Smooth muscle cell of bladder (primary cell): ENCODE measurements around the gene NCKIPSD. TPM values are rescaled to one million over a fixed set of nuclear protein-coding genes. Genes with fewer than 3 reads are reported as not detected.

Experiments used
- total RNA-seq: library from RNA; depleted of rRNA; stranded (reverse); fragments of >200 nt; gene quantifications from 2 replicates; pipeline ENCODE4 v1.2.3, GENCODE V29; 2014

The NCKIPSD gene
- total RNA-seq, result 9.1 and 9.2 TPM in 2 replicates

GRCh38 chr3:48685603-48686511 lies at the start of gene NCKIPSD:
NCKIPSD (minus strand) TSS chr3:48685915; CDS start chr3:48685807, 108 bp downstream.

DNA sequence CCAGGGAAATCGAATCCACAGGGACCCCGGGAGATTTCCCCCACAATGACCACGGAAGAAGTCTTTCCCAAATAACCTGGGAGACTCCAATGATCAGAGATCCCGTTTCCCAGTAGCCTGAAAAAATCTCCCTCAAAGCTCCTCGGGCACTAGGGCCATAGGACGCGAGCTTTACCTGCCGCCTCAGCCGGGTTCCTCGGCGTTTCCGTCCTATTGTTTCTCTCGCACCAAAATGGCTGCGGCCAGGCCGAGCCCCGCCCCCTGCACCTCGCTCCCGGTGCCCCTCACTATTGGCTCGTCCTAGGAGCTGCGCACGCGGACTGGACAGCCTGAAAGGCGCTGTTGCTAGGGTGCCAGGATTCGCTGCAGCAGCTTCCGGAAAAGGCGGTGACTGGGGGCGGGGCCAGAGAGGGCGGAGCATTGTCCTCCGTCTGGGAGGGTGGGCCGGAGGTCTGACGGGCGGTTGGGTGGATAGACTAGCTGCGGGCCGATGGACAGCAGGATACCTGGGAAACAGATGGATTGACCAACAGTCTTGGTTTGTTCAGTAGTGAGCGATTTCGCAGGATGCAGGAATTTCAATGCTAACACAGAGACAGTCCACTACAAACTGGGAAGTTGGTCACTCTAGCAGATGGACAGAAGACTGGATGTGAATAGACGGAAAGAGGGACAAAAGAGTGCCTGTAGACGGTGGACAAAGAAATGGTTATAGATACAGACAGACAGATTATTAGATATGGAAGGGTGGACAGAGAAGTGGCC lies 31.4 kb upstream of the NCKIPSD start, which contains the start of gene IP6K2:
TSS of gene IP6K2 (minus strand) at position 240 of the 765 bp plus-strand sequence. CDS start 21,930 bp downstream, outside the sequence.

DNA sequence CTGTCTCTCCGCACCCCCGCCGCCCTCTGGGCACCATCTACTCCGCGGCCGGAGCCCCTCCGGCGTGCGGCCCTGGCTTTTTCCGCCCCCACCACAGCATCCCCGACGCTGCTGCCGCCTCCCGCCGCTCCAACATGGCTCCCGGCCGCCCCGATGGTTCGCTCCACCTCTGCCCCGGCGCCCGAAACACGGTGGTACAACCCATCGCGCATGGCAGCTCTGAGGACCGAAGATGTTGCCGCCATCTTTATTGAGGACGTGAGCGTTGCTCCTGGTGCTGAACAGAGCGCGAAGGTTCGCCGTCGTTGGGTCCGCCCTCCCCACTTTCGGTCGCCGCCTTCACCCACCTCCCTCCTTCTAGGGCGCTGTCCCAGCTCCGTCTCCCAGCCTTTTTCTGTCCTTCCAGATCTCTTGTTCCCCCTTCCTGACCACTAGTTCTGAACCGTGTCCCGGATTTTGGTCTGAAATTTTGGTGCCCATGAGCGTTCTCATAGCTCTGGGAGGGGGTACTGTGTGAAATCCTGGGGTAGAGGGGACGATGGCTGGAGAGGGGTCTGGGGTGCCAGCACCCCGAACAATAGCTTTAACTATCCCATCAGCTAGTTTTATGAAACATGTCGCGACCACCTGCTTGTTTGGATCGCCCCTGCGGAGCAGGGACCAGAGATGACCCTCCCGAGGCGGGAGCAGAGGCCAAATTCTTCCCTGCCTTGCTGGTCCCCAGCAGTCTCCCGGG lies 22.8 kb downstream of the NCKIPSD start, which contains the start of gene CELSR3:
TSS of gene CELSR3 (minus strand) at position 134 of the 736 bp plus-strand sequence. CDS start 252 bp downstream, outside the sequence.

GRCh38 chr3:48635222-48636021 lies 50.3 kb downstream of the NCKIPSD start, which contains the start of gene SLC26A6:
SLC26A6 (minus strand) TSS chr3:48635461; CDS start chr3:48635393, 68 bp downstream.

Other genes with a start within 250 kb of the NCKIPSD start
- gene CCDC51, start 245.8 kb downstream of the NCKIPSD start, total RNA-seq, result 19.2 and 26.5 TPM in 2 replicates
- gene TMA7, start 245.7 kb downstream of the NCKIPSD start, total RNA-seq, result 315 and 384 TPM in 2 replicates
- gene ATRIP, start 239.2 kb downstream of the NCKIPSD start, total RNA-seq, result 2.8 and 4.0 TPM in 2 replicates
- 101 and 102 TPM in 2 replicates for gene SHISA5, start 181.7 kb downstream of the NCKIPSD start, total RNA-seq
- 6.0 and 29.4 TPM in 2 replicates for gene PFKFB4, start 129.1 kb downstream of the NCKIPSD start, total RNA-seq
- 0.83 and 1.00 TPM in 2 replicates for gene UCN2, start 122.1 kb downstream of the NCKIPSD start, total RNA-seq
- gene COL7A1, start 90.6 kb downstream of the NCKIPSD start, total RNA-seq, result 31.6 and 46.1 TPM in 2 replicates
- gene UQCRC1, start 76.3 kb downstream of the NCKIPSD start, total RNA-seq, result 241 and 286 TPM in 2 replicates
- gene TMEM89, start 64.1 kb downstream of the NCKIPSD start, total RNA-seq, result not detected in 2 replicates
- gene SLC26A6, start 50.5 kb downstream of the NCKIPSD start, total RNA-seq, result 28.9 and 31.1 TPM in 2 replicates
- 1.00 and 1.6 TPM in 2 replicates for gene CELSR3, start 23.0 kb downstream of the NCKIPSD start, total RNA-seq
- gene IP6K2, start 31.3 kb upstream of the NCKIPSD start, total RNA-seq, result 38.3 and 39.1 TPM in 2 replicates
- gene PRKAR2A, start 162.0 kb upstream of the NCKIPSD start, total RNA-seq, result 20.5 and 25.4 TPM in 2 replicates
- gene SLC25A20, start 213.0 kb upstream of the NCKIPSD start, total RNA-seq, result 19.5 and 23.3 TPM in 2 replicates
- 56.5 and 69.8 TPM in 2 replicates for gene ARIH2, start 232.9 kb upstream of the NCKIPSD start, total RNA-seq